HG03039 (cell line): Measurements from ENCODE around the gene PLP2.
"Not testable (repeated sequence)": the region's sequence is repeated elsewhere in the genome, so short reads cannot be mapped to it uniquely, and the experiment has no call there.

Source experiments
- ATAC-seq: cut with Tn5 transposase; IDR thresholded peaks from one replicate; pipeline ENCODE4 v1.9.1; 2021; ENCODE audit warnings: mild to moderate bottlenecking, moderate library complexity; ENCODE audit not compliant: unreplicated experiment

The PLP2 gene, protein sequence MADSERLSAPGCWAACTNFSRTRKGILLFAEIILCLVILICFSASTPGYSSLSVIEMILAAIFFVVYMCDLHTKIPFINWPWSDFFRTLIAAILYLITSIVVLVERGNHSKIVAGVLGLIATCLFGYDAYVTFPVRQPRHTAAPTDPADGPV

DNA sequence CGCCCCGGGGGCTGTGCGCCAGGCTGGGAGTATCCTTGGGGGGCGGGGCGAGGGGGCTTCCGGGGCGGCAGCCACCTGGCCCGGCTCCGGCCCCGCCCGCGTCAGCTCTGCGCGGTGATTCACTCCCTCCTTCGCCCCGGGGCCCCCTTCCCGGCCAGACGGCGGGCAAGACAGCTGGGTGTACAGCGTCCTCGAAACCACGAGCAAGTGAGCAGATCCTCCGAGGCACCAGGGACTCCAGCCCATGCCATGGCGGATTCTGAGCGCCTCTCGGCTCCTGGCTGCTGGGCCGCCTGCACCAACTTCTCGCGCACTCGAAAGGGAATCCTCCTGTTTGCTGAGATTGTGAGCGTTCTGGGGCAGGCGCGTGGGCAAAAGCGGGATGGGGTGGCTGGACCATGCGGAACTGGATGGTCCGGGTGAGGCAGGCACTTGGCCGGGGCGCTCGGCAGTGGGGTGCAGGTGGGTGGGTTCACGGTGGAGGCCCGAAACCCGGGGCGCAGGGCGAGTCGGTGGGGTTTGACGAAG lies at the start of gene PLP2:
Gene PLP2, plus strand, starts transcription at position 147 of the 528 bp plus-strand sequence. Its CDS starts 103 bp downstream, at position 250.
- ATAC-seq: peak; percentile 33

DNA sequence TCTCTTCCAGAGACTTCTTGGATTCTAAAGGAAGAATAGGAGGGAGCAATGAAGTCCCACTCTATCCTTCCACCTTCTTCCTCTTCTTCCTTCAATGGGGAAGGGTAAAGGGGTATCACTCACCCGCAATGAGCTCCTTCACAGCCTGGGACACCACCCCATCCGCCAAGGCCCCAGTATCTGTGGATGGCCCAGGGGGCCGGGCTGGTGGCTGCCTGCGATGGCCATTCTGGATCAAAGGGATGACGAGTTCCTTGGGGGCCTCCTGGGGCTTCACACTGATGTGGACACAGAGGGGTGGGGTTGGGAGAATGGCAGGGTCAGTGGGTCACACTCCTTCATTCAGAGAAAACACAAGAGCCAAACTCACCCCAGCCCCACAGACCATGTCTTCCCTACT lies 49.2 kb upstream of the PLP2 start:
- no peak for ATAC-seq

DNA sequence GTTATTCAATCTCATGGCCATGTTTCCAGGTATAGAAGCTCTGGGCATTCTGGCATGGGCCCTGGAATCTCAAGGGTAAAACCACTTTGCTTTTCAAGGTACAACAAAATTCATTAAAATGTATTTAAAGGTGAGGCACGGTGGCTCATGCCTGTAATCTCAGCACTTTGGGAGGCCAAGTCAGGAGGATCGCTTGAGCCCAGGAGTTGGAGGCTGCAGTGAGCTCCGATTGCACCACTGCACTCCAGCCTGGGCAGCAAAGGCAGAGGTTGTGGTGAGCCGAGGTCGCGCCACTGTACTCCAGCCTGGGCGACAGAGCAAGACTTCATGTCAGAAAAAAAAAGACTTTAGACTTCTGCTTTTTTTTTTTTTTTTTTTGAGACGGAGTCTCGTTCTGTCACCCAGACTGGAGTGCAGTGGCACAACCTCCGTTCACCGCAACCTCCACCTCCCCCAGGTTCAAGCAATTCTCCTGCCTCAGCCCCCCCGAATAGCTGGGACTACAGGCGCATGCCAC lies 43.9 kb upstream of the PLP2 start:
- ATAC-seq: not testable (repeated sequence)

- no peak for ATAC-seq
Measured at GRCh38 chrX:49129427-49129826, 42.3 kb upstream of the PLP2 start.

GRCh38 chrX:49132275-49132674 lies 39.4 kb upstream of the PLP2 start:
- not testable (repeated sequence) for ATAC-seq

GRCh38 chrX:49133759-49134158 lies 37.9 kb upstream of the PLP2 start:
- no peak for ATAC-seq

GRCh38 chrX:49137492-49137891 lies 34.2 kb upstream of the PLP2 start:
- ATAC-seq: no peak

GRCh38 chrX:49139713-49140112 lies 32.0 kb upstream of the PLP2 start:
- no peak for ATAC-seq

DNA sequence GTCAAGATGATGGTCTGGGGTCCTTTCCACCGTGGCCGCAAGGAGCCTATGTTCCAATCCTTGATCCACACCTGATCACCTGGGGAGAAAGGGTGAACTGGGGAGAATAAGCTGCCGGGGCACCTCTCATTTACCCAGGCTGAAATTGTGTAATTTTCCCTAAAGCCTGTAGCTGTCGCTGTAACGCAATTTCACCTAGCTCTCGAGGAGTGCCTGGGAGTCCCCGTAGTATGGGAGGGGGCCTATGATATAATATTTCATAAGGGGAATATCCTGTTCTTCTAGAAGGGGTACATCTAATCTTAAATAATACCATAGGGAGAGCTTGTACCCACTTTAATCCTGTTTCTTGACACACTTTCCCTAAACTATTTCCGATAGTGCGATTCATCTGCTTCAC lies 29.4 kb upstream of the PLP2 start:
- not testable (repeated sequence) for ATAC-seq

GRCh38 chrX:49143154-49143553 lies 28.5 kb upstream of the PLP2 start:
- not testable (repeated sequence) for ATAC-seq

DNA sequence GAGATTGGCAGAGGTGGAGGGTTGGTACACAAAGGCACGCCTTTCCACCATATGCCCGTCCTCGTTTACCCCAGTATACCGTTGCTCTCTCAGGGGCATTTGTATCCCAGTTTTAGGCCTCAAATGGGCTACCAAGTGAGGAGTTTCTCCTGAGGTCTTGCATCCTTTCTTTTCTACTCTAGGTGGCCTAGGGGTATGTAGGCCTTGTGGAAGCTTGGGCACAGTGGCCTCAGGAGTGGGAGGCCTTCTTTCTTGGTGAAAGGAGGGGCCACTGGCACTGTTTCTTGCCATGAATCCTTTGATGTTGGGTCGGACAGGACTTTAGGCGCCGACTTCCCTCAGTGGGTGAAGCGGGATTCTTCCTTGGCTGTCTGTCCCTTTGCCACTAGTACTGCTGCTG lies 24.4 kb upstream of the PLP2 start:
- no peak for ATAC-seq

DNA sequence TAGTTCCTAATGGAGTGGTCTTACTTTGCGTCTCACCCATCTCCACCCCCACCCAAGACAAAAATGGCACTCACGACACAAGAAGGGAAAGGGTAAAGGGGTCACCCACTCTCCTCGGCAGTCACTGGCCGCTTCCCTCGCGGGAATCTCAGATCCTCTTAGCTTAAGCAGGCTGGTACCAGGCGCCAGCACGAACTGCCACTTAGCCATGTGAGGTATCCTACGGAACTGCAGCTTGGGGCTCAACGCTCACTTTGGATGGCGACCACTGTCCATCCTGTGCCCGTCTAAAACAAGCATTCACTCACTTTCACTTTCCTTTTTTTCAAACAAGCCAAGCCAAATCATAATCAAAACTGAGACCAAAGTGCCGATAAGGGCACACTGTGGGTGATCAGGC lies 23.8 kb upstream of the PLP2 start:
- ATAC-seq: no peak

- ATAC-seq: not testable (repeated sequence)
Measured at GRCh38 chrX:49148390-49149100, 23.2 kb upstream of the PLP2 start.

DNA sequence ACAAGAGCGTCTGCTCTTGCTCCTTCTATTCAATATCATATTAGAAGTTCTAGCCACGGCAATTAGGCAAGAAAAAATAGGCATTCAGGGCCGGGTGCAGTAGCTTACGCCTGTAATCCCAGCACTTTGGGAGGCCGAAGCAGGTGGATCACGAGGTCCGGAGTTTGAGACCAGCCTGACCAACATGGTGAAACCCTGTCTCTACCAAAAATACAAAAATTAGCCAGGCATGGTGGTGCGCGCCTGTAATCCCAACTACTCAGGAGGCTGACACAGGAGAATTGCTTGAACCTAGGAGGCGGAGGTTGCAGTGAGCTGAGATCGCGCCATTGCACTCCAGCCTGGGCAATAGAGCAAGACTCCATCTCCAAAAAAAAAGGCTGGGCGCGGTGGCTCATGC lies 22.4 kb upstream of the PLP2 start:
- ATAC-seq: not testable (repeated sequence)

GRCh38 chrX:49153467-49153866 lies 18.2 kb upstream of the PLP2 start:
- no peak for ATAC-seq

DNA sequence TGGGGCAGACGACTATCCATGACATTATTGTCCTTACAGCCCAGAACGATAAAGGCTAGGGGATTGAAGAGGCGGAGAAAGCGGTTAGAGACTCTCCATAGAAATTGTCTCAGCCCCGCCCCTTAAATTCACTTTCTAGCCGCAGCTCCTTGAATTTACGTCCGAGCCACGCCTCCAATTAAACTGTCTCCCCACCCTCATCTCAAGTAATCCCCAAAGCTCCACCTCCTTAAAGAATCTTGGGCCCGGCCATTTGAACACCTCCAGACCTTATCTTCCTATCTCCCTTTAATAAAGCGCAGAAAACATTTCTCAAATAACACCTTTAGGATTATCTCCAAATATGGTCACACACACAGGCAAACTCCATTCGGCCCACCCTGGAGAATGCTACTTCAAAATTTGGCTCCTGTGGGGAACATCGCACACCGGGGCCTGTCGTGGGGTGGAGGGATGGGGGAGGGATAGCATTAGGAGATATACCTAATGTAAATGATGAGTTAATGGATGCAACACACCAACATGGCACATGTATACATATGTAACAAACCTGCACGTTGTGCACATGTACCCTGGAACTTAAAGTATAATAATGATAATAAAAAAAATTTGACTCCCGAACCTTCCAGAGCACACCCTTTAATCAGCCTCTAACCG lies 16.3 kb upstream of the PLP2 start:
- ATAC-seq: no peak

DNA sequence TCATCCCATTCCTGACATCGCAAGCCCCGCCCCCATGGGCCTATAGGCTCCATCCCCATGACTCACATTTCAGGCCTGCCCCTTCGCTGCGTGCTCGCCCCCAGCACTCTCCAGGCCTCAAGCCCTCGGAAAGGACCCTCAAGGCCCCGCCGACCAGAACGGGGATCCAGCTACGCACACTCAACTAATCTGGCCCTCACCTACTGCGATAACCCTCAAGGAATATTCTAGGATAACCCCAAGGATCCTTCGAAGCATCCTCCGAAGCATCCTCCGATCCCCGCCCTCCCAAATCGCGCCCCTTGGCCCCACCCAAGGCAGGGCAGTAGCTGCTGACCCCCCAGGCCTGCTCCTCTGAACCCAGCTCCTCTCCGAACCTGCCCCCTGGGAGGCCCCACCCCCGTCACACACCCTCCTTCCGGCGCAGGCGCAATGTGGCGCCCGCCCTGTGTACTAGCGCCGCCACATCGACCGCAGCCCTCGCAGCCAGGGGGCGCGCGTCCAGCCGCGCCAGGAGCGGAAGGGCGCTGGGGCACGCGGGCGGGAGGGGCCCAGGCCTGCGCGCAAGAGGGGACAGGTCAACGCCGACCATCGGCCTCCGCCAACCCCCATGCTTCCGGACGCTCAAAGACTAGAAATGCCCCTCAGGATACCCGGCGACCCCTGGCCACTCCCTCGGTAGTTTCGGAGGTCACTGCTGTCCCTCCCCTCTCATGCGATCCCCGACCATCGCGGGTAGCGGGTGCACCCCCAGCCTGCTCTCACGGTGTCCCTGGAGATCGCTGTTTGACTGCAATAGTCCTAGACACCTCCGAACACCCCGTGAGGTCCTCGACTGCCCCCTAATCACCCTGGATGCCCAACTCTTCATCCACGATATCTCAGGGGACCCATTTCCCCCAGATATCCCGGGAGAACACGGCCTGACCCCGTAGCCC lies 15.5 kb upstream of the PLP2 start:
- peak; percentile 89 for ATAC-seq

DNA sequence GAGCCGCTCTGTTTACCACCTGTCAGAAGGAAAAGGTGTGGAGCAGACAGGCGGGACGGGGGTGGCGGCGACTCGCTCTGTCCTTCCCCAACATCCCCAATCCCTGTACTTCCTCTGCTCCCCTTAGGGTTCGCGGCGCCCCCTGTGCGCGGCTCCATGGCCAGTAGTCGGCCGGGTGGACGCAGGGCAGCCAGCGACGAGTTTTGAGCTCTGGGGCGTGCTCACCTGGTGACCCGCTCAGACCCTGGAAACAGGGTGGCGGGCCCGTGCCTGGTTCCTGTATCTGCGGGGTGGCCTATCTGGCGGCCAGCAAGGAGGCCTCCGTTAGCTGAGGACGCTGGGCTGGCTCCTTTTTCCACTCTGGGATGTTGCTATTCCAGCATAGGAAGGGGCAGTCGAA lies 14.5 kb upstream of the PLP2 start:
- ATAC-seq: no peak

GRCh38 chrX:49160908-49161307 lies 10.8 kb upstream of the PLP2 start:
- no peak for ATAC-seq

DNA sequence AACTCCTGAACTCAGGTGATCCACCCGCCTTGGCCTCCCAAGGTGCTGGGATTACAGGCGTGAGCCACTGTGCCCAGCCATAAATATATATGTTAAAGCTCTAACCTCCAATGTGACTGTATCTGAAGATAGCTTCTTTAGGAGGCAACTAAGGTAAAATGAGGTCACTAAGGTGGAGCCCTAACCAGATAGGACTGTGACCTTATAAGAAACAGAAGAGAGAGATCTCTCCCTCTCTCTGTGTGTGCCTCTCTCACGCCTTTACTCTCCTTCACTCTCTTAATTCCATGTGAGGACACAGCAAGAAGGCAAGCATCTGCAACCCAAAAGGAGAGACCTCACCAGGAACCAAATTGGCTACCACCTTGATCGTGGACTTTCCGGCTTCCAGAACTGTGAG lies 10.1 kb upstream of the PLP2 start:
- no peak for ATAC-seq

- ATAC-seq: no peak
Measured at GRCh38 chrX:49162620-49163019, 9.1 kb upstream of the PLP2 start, which contains the start of gene MAGIX. Gene MAGIX, plus strand, starts transcription at chrX:49162758. Its CDS starts 132 bp downstream, at chrX:49162890.
